WTC11 (cell line): ENCODE data around the gene UHRF1. TPM values are rescaled to one million over a fixed set of nuclear protein-coding genes. Genes with fewer than 3 reads are reported as not detected.
"Not testable (repeated sequence)": the region's sequence is repeated elsewhere in the genome, so short reads cannot be mapped to it uniquely, and the experiment has no call there.

Source experiments
- ATAC-seq: fragments of 200-7000 bp; cut with Tn5 transposase; 2 replicates; pipeline ENCODE4 v1.10.0; 2021; ENCODE audit warnings: mild to moderate bottlenecking, moderate library complexity
- CTCF ChIA-PET: fragments of 300-600 bp; sonication (Branson Sonifier 250); formaldehyde crosslinking; loops from one replicate; lab custom pipeline; 2021; ENCODE audit warnings: antibody characterized with exemption; lab: Charles Lee
- POLR2A ChIA-PET: fragments of 350-600 bp; sonication (Branson Sonifier 250); formaldehyde crosslinking; loops from one replicate; lab custom pipeline; 2021; ENCODE audit warnings: antibody characterized with exemption; lab: Charles Lee
- DNase-seq: peaks from one replicate; pipeline ENCODE4 v3.0.0; 2021; ENCODE audit warnings: low spot score
- H3K27ac Mint-ChIP-seq: 2 replicates; pipeline ENCODE4 v1.8.0; 2021; ENCODE audit warnings: mixed read lengths
- H3K27me3 Mint-ChIP-seq: 2 replicates; pipeline ENCODE4 v1.8.0; 2021; ENCODE audit warnings: low read depth, mild to moderate bottlenecking, moderate library complexity, mixed read lengths
- H3K36me3 Mint-ChIP-seq: 2 replicates; pipeline ENCODE4 v1.8.0; 2021; ENCODE audit warnings: mixed read lengths
- H3K4me1 Mint-ChIP-seq: 2 replicates; pipeline ENCODE4 v1.8.0; 2022; ENCODE audit warnings: mixed read lengths
- H3K4me3 Mint-ChIP-seq: 2 replicates; pipeline ENCODE4 v1.8.0; 2021; ENCODE audit warnings: mild to moderate bottlenecking, moderate library complexity, mixed read lengths
- H3K9me3 Mint-ChIP-seq: 2 replicates; pipeline ENCODE4 v1.8.0; 2021; ENCODE audit warnings: mixed read lengths
- JAZF1 ChIP-seq: fragments of 250-450 bp; sonication (Bioruptor Pico); IDR thresholded peaks from 2 replicates; pipeline ENCODE4 v1.9.0; 2021; ENCODE audit warnings: moderate library complexity, mild to moderate bottlenecking, inconsistent platforms
- JUN ChIP-seq: sonication (generic); formaldehyde crosslinking; IDR thresholded peaks from 2 replicates; pipeline ENCODE4 v1.8.0; 2023; ENCODE audit warnings: mild to moderate bottlenecking, missing genetic modification reagents
- MAX ChIP-seq: sonication (generic); formaldehyde crosslinking; IDR thresholded peaks from 2 replicates; pipeline ENCODE4 v1.8.0; 2022; ENCODE audit warnings: mild to moderate bottlenecking, missing genetic modification reagents
- MYBL2 ChIP-seq: sonication (generic); formaldehyde crosslinking; IDR thresholded peaks from 2 replicates; pipeline ENCODE4 v1.8.1; 2023; ENCODE audit warnings: mild to moderate bottlenecking, moderate library complexity, missing genetic modification reagents
- NFE2L1 ChIP-seq: sonication (generic); formaldehyde crosslinking; IDR thresholded peaks from 2 replicates; pipeline ENCODE4 v1.8.1; 2023; ENCODE audit warnings: missing genetic modification reagents
- NFYB ChIP-seq: sonication (generic); formaldehyde crosslinking; conservative IDR thresholded peaks from 2 replicates; pipeline ENCODE4 v1.8.0; 2022; ENCODE audit warnings: low read depth, missing genetic modification reagents
- OVOL2 ChIP-seq: fragments of 250-450 bp; sonication (Bioruptor Pico); IDR thresholded peaks from 2 replicates; pipeline ENCODE4 v1.9.0; 2021; ENCODE audit warnings: mild to moderate bottlenecking, borderline replicate concordance
- RELA ChIP-seq: sonication (generic); formaldehyde crosslinking; IDR thresholded peaks from 2 replicates; pipeline ENCODE4 v1.8.1; 2022; ENCODE audit warnings: missing genetic modification reagents, mild to moderate bottlenecking, borderline replicate concordance
- SMAD4 ChIP-seq: sonication (generic); formaldehyde crosslinking; IDR thresholded peaks from 2 replicates; pipeline ENCODE4 v1.8.0; 2022; ENCODE audit warnings: mild to moderate bottlenecking, missing genetic modification reagents
- SOX15 ChIP-seq: fragments of 250-450 bp; sonication (Bioruptor Pico); IDR thresholded peaks from 2 replicates; pipeline ENCODE4 v1.9.0; 2021; ENCODE audit warnings: mild to moderate bottlenecking
- ZNF232 ChIP-seq: sonication (generic); formaldehyde crosslinking; IDR thresholded peaks from 2 replicates; pipeline ENCODE4 v1.8.0; 2022; ENCODE audit warnings: mild to moderate bottlenecking, missing genetic modification reagents
- ZNF512 ChIP-seq: sonication (generic); formaldehyde crosslinking; IDR thresholded peaks from 2 replicates; pipeline ENCODE4 v1.8.1; 2022; ENCODE audit warnings: missing genetic modification reagents, borderline replicate concordance
- total RNA-seq: library from RNA; stranded (reverse); gene quantifications from 3 replicates; pipeline ENCODE4 v1.2.3, GENCODE V29; 2021
- TF ChIP-seq, protein P1 (sequence below): sonication (generic); formaldehyde crosslinking; IDR thresholded peaks from 2 replicates; pipeline ENCODE4 v1.8.1; 2022; ENCODE audit warnings: low read depth, mild to moderate bottlenecking, moderate library complexity, missing genetic modification reagents, borderline replicate concordance
- TF ChIP-seq, protein P2 (sequence below): fragments of 250-450 bp; sonication (Bioruptor Pico); IDR thresholded peaks from 2 replicates; pipeline ENCODE4 v1.8.0; 2021; ENCODE audit warnings: mild to moderate bottlenecking
- TF ChIP-seq, protein P3 (sequence below): sonication (generic); formaldehyde crosslinking; IDR thresholded peaks from 2 replicates; pipeline ENCODE4 v1.8.0; 2022; ENCODE audit warnings: mild to moderate bottlenecking, missing genetic modification reagents
- TF ChIP-seq, protein P4 (sequence below): fragments of 200-600 bp; IDR thresholded peaks from 2 replicates; pipeline ENCODE4 v1.8.0; 2022; ENCODE audit warnings: antibody characterized with exemption

The UHRF1 gene
- total RNA-seq, 1 experiment from 2014 or later = 42.5 TPM

- TF ChIP-seq NFE2L1 (CRISPR knock-in tag) = no peak
- TF ChIP-seq SOX15 (CRISPR knock-in tag) = no peak
- Mint-ChIP-seq H3K27me3 (no peaks in the 10 kb centered on the region), H3K27ac (peak overlapping the region; percentile 68; the same call in 1 of the 2 replicates), H3K9me3 (no peaks in the 10 kb centered on the region), H3K4me1 (peaks cover 54% of the 10 kb centered on the region), H3K36me3 (no peaks in the 10 kb centered on the region; the same call in 1 of the 2 replicates), H3K4me3 (no peak overlapping the region)
- no peak for DNase-seq
- ChIA-PET POLR2A (no interaction called here), CTCF (interaction anchor here (0.7 to 4.4 kb wide), 6 partner anchors 29 to 121 kb away, joined by 3 to 23 read pairs (median 4); no protein-coding TSS in a partner anchor)
- no peak for ATAC-seq
These were observed 63.4 kb downstream of the UHRF1 start for GRCh38 chr19:4972509-4973230.

GRCh38 chr19:4974880-4975469 is 65.7 kb downstream of the UHRF1 start:
- ChIA-PET POLR2A (no interaction called here), CTCF (interaction anchor here (0.7 to 2.2 kb wide), 5 partner anchors 11 to 166 kb away, joined by 3 to 14 read pairs (median 3); no protein-coding TSS in a partner anchor)
- TF ChIP-seq ZNF232 = no peak
- TF ChIP-seq, protein P1, sequence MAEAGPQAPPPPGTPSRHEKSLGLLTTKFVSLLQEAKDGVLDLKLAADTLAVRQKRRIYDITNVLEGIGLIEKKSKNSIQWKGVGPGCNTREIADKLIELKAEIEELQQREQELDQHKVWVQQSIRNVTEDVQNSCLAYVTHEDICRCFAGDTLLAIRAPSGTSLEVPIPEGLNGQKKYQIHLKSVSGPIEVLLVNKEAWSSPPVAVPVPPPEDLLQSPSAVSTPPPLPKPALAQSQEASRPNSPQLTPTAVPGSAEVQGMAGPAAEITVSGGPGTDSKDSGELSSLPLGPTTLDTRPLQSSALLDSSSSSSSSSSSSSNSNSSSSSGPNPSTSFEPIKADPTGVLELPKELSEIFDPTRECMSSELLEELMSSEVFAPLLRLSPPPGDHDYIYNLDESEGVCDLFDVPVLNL (CRISPR knock-in tag) = no peak
- Mint-ChIP-seq H3K9me3 (no peaks in the 10 kb centered on the region), H3K27ac (peak overlapping the region; percentile 69), H3K4me3 (no peak overlapping the region), H3K36me3 (no peaks in the 10 kb centered on the region; the same call in 1 of the 2 replicates), H3K4me1 (peaks cover 44% of the 10 kb centered on the region), H3K27me3 (no peaks in the 10 kb centered on the region)
- ATAC-seq (no peak), DNase-seq (no peak)

DNA sequence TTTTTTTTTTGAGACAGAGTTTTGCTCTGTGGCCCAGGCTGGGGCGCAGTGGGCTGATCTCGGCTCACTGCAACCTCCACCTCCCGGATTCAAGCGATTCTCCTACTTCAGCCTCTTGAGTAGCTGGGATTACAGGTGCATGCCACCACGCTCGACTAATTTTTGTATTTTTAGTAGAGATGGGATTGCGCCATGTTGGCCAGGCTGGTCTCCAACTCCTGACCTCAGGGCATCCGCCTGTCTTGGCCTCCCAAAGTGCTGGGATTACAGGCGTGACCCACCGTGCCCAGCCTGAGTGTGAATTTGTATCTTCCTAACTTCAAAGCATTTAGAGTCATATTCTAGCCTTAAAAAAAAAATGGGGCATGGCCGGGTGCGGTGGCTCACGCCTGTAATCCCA is 66.3 kb downstream of the UHRF1 start:
- DNase-seq, ATAC-seq, POLR2A ChIA-PET, H3K9me3 Mint-ChIP-seq, H3K36me3 Mint-ChIP-seq, H3K27me3 Mint-ChIP-seq, H3K4me3 Mint-ChIP-seq, H3K27ac Mint-ChIP-seq: not testable (repeated sequence)
- CTCF ChIA-PET = interaction anchor here (0.7 to 2.2 kb wide), 12 partner anchors 11 to 351 kb away, joined by 3 to 14 read pairs (median 4); no protein-coding TSS in a partner anchor
- H3K4me1 Mint-ChIP-seq = peaks cover 39% of the 10 kb centered on the region

DNA sequence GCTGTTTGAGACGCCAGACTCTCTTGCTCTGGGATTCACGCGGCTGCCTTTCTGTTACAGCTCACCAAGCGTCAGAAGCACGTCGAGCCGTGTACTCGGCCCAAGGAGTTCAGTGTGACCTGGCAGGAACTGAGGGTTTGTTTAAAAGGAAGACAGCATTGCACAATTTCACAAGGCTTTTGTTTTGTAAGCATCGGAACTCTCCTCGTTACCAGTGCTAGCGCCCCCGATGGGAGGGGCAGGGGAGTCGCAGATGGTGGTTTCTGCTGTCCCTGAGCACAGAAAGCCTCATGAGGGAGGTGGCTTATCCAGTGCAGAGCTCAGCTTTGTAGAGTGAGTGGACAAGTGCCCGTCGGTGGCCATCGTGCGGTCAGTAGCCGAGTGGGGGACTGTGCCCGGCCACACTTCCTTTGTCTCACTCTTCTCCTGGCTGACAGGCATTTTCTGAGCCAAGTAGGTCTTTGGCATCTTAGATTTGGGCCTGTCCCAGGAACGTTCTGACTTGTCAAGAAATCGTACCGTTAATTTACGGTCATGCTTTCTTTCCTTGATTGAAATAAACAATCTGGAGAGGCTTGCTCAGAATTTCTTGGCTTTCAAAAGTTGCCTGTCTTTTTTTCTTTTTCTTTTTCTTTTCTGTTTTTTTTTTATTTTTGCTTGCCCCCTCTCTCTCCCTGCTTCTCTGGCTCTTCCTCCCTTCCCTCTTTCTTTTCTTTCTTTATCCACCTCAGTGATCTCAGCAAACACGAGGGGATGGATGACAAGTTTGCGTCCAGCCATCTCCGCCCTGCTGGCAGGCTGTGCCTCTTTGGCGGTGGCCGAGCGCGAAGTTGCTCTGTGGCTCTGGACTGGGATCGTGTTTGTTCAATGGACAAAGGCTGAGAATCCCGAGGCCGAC is 67.3 kb downstream of the UHRF1 start:
- H3K36me3 Mint-ChIP-seq = no peaks in the 10 kb centered on the region; the same call in 1 of the 2 replicates
- TF ChIP-seq, protein P2, sequence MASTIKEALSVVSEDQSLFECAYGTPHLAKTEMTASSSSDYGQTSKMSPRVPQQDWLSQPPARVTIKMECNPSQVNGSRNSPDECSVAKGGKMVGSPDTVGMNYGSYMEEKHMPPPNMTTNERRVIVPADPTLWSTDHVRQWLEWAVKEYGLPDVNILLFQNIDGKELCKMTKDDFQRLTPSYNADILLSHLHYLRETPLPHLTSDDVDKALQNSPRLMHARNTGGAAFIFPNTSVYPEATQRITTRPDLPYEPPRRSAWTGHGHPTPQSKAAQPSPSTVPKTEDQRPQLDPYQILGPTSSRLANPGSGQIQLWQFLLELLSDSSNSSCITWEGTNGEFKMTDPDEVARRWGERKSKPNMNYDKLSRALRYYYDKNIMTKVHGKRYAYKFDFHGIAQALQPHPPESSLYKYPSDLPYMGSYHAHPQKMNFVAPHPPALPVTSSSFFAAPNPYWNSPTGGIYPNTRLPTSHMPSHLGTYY (CRISPR knock-in tag) = no peak
- TF ChIP-seq SOX15 (CRISPR knock-in tag) = no peak
- TF ChIP-seq SMAD4 (CRISPR knock-in tag) = no peak
- TF ChIP-seq MAX (CRISPR knock-in tag) = no peak
- TF ChIP-seq RELA (CRISPR knock-in tag) = no peak
- no peak for TF ChIP-seq MYBL2 (CRISPR knock-in tag)
- no peak for TF ChIP-seq JUN (CRISPR knock-in tag)
- TF ChIP-seq NFYB (CRISPR knock-in tag) = no peak
- TF ChIP-seq OVOL2 = no peak
- TF ChIP-seq, protein P3, sequence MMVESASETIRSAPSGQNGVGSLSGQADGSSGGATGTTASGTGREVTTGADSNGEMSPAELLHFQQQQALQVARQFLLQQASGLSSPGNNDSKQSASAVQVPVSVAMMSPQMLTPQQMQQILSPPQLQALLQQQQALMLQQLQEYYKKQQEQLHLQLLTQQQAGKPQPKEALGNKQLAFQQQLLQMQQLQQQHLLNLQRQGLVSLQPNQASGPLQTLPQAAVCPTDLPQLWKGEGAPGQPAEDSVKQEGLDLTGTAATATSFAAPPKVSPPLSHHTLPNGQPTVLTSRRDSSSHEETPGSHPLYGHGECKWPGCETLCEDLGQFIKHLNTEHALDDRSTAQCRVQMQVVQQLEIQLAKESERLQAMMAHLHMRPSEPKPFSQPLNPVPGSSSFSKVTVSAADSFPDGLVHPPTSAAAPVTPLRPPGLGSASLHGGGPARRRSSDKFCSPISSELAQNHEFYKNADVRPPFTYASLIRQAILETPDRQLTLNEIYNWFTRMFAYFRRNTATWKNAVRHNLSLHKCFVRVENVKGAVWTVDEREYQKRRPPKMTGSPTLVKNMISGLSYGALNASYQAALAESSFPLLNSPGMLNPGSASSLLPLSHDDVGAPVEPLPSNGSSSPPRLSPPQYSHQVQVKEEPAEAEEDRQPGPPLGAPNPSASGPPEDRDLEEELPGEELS (CRISPR knock-in tag) = no peak
- peak; percentile 63; the same call in 1 of the 2 replicates for TF ChIP-seq ZNF512 (CRISPR knock-in tag)
- TF ChIP-seq JAZF1 (CRISPR knock-in tag) = no peak
- TF ChIP-seq, protein P4, sequence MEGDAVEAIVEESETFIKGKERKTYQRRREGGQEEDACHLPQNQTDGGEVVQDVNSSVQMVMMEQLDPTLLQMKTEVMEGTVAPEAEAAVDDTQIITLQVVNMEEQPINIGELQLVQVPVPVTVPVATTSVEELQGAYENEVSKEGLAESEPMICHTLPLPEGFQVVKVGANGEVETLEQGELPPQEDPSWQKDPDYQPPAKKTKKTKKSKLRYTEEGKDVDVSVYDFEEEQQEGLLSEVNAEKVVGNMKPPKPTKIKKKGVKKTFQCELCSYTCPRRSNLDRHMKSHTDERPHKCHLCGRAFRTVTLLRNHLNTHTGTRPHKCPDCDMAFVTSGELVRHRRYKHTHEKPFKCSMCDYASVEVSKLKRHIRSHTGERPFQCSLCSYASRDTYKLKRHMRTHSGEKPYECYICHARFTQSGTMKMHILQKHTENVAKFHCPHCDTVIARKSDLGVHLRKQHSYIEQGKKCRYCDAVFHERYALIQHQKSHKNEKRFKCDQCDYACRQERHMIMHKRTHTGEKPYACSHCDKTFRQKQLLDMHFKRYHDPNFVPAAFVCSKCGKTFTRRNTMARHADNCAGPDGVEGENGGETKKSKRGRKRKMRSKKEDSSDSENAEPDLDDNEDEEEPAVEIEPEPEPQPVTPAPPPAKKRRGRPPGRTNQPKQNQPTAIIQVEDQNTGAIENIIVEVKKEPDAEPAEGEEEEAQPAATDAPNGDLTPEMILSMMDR = 0 out of 2 replicates have a peak, but pooled peaks have one; percentile 33

More for the DNA sequence above, 67.3 kb downstream of the UHRF1 start:
- Mint-ChIP-seq H3K9me3 (no peaks in the 10 kb centered on the region), H3K4me1 (peaks cover 32% of the 10 kb centered on the region), H3K27ac (peak overlapping the region; percentile 96), H3K27me3 (no peaks in the 10 kb centered on the region), H3K4me3 (no peak overlapping the region)
- peak; percentile 78 for ATAC-seq
- ChIA-PET CTCF (interaction anchor here (0.5 to 2.2 kb wide), 12 partner anchors 14 to 352 kb away, joined by 3 to 14 read pairs (median 4); no protein-coding TSS in a partner anchor), POLR2A (no interaction called here)
- DNase-seq = peak; percentile 65
